Suprapubic skin (tissue), 4 donors: ENCODE measurements around the gene INAFM2. TPM values are rescaled to one million over a fixed set of nuclear protein-coding genes. Genes with fewer than 3 reads are reported as not detected.
A peak's percentile ranks its signal among the peaks of the same experiment; 100 is the strongest.

ENCODE experiments used
- DNase-seq, 2 donors: peaks; one replicate each; pipeline ENCODE4 v3.0.0-alpha.2; 2019; ENCODE audit warnings: low spot score in 2 of 2
- H3K27ac ChIP-seq: fragments of 200-600 bp; sonication (generic); one replicate; pipeline ENCODE4 v1.5.1; 2019
- H3K27me3 ChIP-seq: fragments of 200-600 bp; sonication (generic); one replicate; pipeline ENCODE4 v1.5.1; 2019
- H3K36me3 ChIP-seq: fragments of 200-600 bp; sonication (generic); one replicate; pipeline ENCODE4 v1.5.1; 2019
- H3K4me1 ChIP-seq: fragments of 200-600 bp; sonication (generic); one replicate; pipeline ENCODE4 v1.5.1; 2019
- H3K4me3 ChIP-seq: fragments of 200-600 bp; sonication (generic); one replicate; pipeline ENCODE4 v1.5.1; 2019; ENCODE audit warnings: mild to moderate bottlenecking
- H3K9me3 ChIP-seq: fragments of 200-600 bp; sonication (generic); one replicate; pipeline ENCODE4 v1.5.1; 2019
- CTCF ChIP-seq, 2 donors: fragments of 200-600 bp in 1 of 2; fragments of 450-650 bp in 1 of 2; sonication (generic) in 1 of 2; IDR thresholded peaks; one replicate each; pipeline ENCODE4 v1.5.1; 2016 to 2019; ENCODE audit warnings: antibody characterized with exemption in 2 of 2, mild to moderate bottlenecking in 1 of 2, moderate library complexity in 1 of 2
- EP300 ChIP-seq: sonication (generic); formaldehyde crosslinking; IDR thresholded peaks from one replicate; pipeline ENCODE4 v1.6.1; 2017; ENCODE audit warnings: antibody characterized with exemption
- POLR2A ChIP-seq, 2 donors: fragments of 450-650 bp; IDR thresholded peaks; one replicate each; pipeline ENCODE4 v1.6.1; 2017; ENCODE audit warnings: antibody characterized with exemption in 2 of 2, mild to moderate bottlenecking in 2 of 2, moderate library complexity in 2 of 2
- POLR2AphosphoS5 ChIP-seq, 3 donors: sonication (generic); formaldehyde crosslinking; IDR thresholded peaks; one replicate each; pipeline ENCODE4 v1.6.1; 2017; ENCODE audit warnings: antibody characterized with exemption in 3 of 3
- WGBS: methylation state at CpG from one replicate; pipeline ENCODE4 v1.1.5; 2018; 5-methylcytosine and 5-hydroxymethylcytosine counted together
- total RNA-seq, 4 donors: library from RNA; depleted of rRNA; stranded (reverse); fragments of >200 nt; gene quantifications; one replicate each; pipeline ENCODE4 v1.1.0, GENCODE V29; 2016

INAFM2 gene
- total RNA-seq, 4 donors from 2014 or later, result 3.3 to 9.1 (median 6.1) TPM

GRCh38 chr15:40306371-40306770, 17.1 kb upstream of the INAFM2 start:
- Histone ChIP-seq H3K9me3 (no peaks in the 10 kb centered on the region), H3K4me1 (no peaks in the 10 kb centered on the region), H3K36me3 (no peaks in the 10 kb centered on the region), H3K4me3 (peak overlapping the region; percentile 32), H3K27ac (no peak overlapping the region), H3K27me3 (peaks cover 13% of the 10 kb centered on the region)
- TF ChIP-seq POLR2A (IDR thresholded peaks at IDR 0.05) (no peak), POLR2AphosphoS5 (IDR thresholded peaks at IDR 0.05) (no peak), EP300 (no peak)
- WGBS, result 96% methylated on average over 3 of the region's 5 CpGs
- DNase-seq, result no peak

GRCh38 chr15:40306908-40307307, 16.6 kb upstream of the INAFM2 start:
- Histone ChIP-seq H3K9me3 (no peaks in the 10 kb centered on the region), H3K27ac (no peak overlapping the region), H3K36me3 (no peaks in the 10 kb centered on the region), H3K4me1 (no peaks in the 10 kb centered on the region), H3K4me3 (peak overlapping the region; percentile 32), H3K27me3 (peaks cover 16% of the 10 kb centered on the region)
- DNase-seq, result no peak
- TF ChIP-seq POLR2AphosphoS5 (IDR thresholded peaks at IDR 0.05), result no peak
- TF ChIP-seq EP300, result no peak
- no peak for TF ChIP-seq CTCF (IDR thresholded peaks at IDR 0.05)
- TF ChIP-seq POLR2A (IDR thresholded peaks at IDR 0.05), result no peak
- 83% methylated on average over 1 of the region's 7 CpGs for WGBS

- Histone ChIP-seq H3K9me3 (no peaks in the 10 kb centered on the region), H3K4me1 (no peaks in the 10 kb centered on the region), H3K4me3 (peak within 1 kb of the TSS; percentile 32), H3K27me3 (peaks cover 17% of the 10 kb centered on the region), H3K36me3 (no peaks in the 10 kb centered on the region), H3K27ac (peak within 1 kb of the TSS; percentile 32)
- no peak for DNase-seq
- TF ChIP-seq CTCF (IDR thresholded peaks at IDR 0.05), result no peak
- TF ChIP-seq POLR2A (IDR thresholded peaks at IDR 0.05), result no peak
- no peak for TF ChIP-seq EP300
- TF ChIP-seq POLR2AphosphoS5 (IDR thresholded peaks at IDR 0.05), result no peak
- WGBS, result 71% methylated on average over 11 of the region's 15 CpGs
Observed at GRCh38 chr15:40307421-40308211, 15.9 kb upstream of the INAFM2 start, which contains the start of gene PLCB2. PLCB2 (minus strand) TSS chr15:40307935; CDS start chr15:40307672, 263 bp downstream.

- Histone ChIP-seq H3K27ac (no peak overlapping the region), H3K27me3 (peaks cover 13% of the 10 kb centered on the region), H3K36me3 (no peaks in the 10 kb centered on the region), H3K9me3 (no peaks in the 10 kb centered on the region), H3K4me1 (peaks cover 11% of the 10 kb centered on the region), H3K4me3 (no peak overlapping the region)
- 85% methylated on average over 8 of the region's 8 CpGs for WGBS
- DNase-seq, result no peak
- no peak for TF ChIP-seq POLR2AphosphoS5 (IDR thresholded peaks at IDR 0.05)
- no peak for TF ChIP-seq EP300
- TF ChIP-seq CTCF (IDR thresholded peaks at IDR 0.05), result no peak
- no peak for TF ChIP-seq POLR2A (IDR thresholded peaks at IDR 0.05)
Observed at GRCh38 chr15:40309344-40309862, 14.1 kb upstream of the INAFM2 start.

- Histone ChIP-seq H3K4me1 (peaks cover 11% of the 10 kb centered on the region), H3K9me3 (no peaks in the 10 kb centered on the region), H3K27ac (no peak overlapping the region), H3K27me3 (peaks cover 13% of the 10 kb centered on the region), H3K4me3 (no peak overlapping the region), H3K36me3 (no peaks in the 10 kb centered on the region)
- no peak for DNase-seq
- WGBS, result 31% methylated on average over 4 of the region's 4 CpGs
- no peak for TF ChIP-seq POLR2AphosphoS5 (IDR thresholded peaks at IDR 0.05)
- TF ChIP-seq CTCF (IDR thresholded peaks at IDR 0.05), result peak; percentile 33 to 52
Observed at GRCh38 chr15:40310001-40310959, 13.2 kb upstream of the INAFM2 start.
